ENCODE measurements around the gene AP2B1. TPM values are rescaled to one million over a fixed set of nuclear protein-coding genes. Genes with fewer than 3 reads are reported as not detected.

Gene AP2B1
- total and polyA plus RNA-seq, 9 of the 15 experiments (the other 6 are each of a cell fraction or from before 2014, with no cell fraction given), result 60.1 to 287 (median 105) TPM

DNA sequence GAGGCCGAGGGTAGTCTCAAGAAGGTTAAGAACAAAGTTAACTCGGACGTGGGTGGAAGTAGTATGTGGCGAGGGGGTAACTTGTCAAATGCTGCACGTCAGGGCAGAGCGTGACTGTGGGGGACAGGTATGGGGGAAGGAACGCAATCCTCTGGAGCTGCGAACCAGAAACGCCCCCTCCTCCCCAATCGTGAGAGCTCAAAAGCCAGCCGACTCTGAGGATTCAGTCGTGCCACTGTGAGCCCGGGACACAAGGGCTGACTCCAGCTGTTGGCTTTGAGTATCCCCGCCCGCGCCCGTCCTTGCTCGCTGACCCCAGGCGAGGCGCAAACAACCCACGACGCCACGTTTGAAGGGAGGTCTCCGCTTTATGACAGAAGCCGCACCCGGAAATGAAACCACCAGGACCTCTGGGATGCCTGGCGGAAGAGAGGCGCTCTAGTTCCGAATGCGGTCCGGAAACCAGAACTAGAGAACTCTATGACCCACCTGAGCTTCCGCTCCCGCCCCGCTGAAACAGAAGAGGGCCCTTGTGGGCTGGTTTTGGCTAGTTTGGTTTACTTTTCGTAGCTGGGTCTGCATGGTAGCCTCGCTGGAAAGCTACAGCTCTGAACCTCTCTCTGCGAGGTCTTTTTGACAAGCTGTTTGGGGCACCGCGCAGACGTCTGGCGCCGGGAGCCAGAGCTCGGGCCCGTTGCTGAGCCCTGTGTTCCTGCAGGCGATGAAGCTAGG, 8.8 kb upstream of the AP2B1 start, which contains the start of gene PEX12 (continued):
- TF ChIP-seq, protein P1, sequence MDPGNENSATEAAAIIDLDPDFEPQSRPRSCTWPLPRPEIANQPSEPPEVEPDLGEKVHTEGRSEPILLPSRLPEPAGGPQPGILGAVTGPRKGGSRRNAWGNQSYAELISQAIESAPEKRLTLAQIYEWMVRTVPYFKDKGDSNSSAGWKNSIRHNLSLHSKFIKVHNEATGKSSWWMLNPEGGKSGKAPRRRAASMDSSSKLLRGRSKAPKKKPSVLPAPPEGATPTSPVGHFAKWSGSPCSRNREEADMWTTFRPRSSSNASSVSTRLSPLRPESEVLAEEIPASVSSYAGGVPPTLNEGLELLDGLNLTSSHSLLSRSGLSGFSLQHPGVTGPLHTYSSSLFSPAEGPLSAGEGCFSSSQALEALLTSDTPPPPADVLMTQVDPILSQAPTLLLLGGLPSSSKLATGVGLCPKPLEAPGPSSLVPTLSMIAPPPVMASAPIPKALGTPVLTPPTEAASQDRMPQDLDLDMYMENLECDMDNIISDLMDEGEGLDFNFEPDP (CRISPR knock-in tag; IDR thresholded peaks at IDR 0.05), result no peak
- TF ChIP-seq TBL1XR1 (IDR thresholded peaks at IDR 0.05; ENCODE audit: low read length in 2 of 2) (peak in 1 of 2 experiments; percentile 89; a peak in 2 of 4 replicates), DIDO1 (tag; IDR thresholded peaks at IDR 0.05; ENCODE audit: low read depth) (peak; percentile 66; the same call in 1 of the 2 replicates), PCBP2 (IDR thresholded peaks at IDR 0.05; ENCODE audit: low read depth, low read length, poor library complexity, severe bottlenecking) (no peak), FOXJ2 (tag; IDR thresholded peaks at IDR 0.05) (no peak), ZKSCAN3 (CRISPR knock-in tag; IDR thresholded peaks at IDR 0.05) (no peak), HNRNPUL1 (IDR thresholded peaks at IDR 0.05; ENCODE audit: low read length) (no peak), THRAP3 (IDR thresholded peaks at IDR 0.05; ENCODE audit: borderline replicate concordance) (no peak), ZNF217 (CRISPR knock-in tag; IDR thresholded peaks at IDR 0.05) (no peak), POLR2H (tag; IDR thresholded peaks at IDR 0.05; ENCODE audit: low read depth) (peak; percentile 91), HNRNPH1 (optimal IDR thresholded peaks at IDR 0.05; ENCODE audit: low read depth, low read length) (no peak), KLF10 (CRISPR knock-in tag; IDR thresholded peaks at IDR 0.05) (no peak), ZNF12 (CRISPR knock-in tag; IDR thresholded peaks at IDR 0.05) (no peak), NCOA2 (IDR thresholded peaks at IDR 0.05; ENCODE audit: partially characterized antibody in 2 of 2) (no peak), ASH1L (IDR thresholded peaks at IDR 0.05; ENCODE audit: borderline replicate concordance, low read depth, partially characterized antibody) (peak; percentile 59), SP2 (IDR thresholded peaks at IDR 0.05; ENCODE audit: extremely low read depth, low read depth, low read length, poor library complexity, severe bottlenecking) (peak; percentile 92)
- TF ChIP-seq, protein P2, sequence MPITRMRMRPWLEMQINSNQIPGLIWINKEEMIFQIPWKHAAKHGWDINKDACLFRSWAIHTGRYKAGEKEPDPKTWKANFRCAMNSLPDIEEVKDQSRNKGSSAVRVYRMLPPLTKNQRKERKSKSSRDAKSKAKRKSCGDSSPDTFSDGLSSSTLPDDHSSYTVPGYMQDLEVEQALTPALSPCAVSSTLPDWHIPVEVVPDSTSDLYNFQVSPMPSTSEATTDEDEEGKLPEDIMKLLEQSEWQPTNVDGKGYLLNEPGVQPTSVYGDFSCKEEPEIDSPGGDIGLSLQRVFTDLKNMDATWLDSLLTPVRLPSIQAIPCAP (CRISPR knock-in tag; IDR thresholded peaks at IDR 0.05; ENCODE audit: borderline replicate concordance), result no peak
- TF ChIP-seq, protein P3, sequence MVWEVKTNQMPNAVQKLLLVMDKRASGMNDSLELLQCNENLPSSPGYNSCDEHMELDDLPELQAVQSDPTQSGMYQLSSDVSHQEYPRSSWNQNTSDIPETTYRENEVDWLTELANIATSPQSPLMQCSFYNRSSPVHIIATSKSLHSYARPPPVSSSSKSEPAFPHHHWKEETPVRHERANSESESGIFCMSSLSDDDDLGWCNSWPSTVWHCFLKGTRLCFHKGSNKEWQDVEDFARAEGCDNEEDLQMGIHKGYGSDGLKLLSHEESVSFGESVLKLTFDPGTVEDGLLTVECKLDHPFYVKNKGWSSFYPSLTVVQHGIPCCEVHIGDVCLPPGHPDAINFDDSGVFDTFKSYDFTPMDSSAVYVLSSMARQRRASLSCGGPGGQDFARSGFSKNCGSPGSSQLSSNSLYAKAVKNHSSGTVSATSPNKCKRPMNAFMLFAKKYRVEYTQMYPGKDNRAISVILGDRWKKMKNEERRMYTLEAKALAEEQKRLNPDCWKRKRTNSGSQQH (CRISPR knock-in tag; IDR thresholded peaks at IDR 0.05), result no peak
- TF ChIP-seq, protein P4, sequence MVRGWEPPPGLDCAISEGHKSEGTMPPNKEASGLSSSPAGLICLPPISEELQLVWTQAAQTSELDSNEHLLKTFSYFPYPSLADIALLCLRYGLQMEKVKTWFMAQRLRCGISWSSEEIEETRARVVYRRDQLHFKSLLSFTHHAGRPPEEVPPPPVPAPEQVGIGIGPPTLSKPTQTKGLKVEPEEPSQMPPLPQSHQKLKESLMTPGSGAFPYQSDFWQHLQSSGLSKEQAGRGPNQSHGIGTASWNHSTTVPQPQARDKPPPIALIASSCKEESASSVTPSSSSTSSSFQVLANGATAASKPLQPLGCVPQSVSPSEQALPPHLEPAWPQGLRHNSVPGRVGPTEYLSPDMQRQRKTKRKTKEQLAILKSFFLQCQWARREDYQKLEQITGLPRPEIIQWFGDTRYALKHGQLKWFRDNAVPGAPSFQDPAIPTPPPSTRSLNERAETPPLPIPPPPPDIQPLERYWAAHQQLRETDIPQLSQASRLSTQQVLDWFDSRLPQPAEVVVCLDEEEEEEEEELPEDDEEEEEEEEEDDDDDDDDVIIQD (CRISPR knock-in tag; IDR thresholded peaks at IDR 0.05), result no peak
- TF ChIP-seq, protein P5, sequence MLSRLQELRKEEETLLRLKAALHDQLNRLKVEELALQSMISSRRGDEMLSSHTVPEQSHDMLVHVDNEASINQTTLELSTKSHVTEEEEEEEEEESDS (CRISPR knock-in tag; IDR thresholded peaks at IDR 0.05), result no peak
- TF ChIP-seq, protein P6, sequence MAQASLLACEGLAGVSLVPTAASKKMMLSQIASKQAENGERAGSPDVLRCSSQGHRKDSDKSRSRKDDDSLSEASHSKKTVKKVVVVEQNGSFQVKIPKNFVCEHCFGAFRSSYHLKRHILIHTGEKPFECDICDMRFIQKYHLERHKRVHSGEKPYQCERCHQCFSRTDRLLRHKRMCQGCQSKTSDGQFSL (CRISPR knock-in tag; IDR thresholded peaks at IDR 0.05), result no peak
- TF ChIP-seq, protein P6 (tag; IDR thresholded peaks at IDR 0.05), result no peak

All from K562 (cell line).